DMS79 treated with DMSO at 0.1 percent for 48 hours (cell line): ENCODE results near the gene PDXDC1.
"Not testable (repeated sequence)": the region's sequence is repeated elsewhere in the genome, so short reads cannot be mapped to it uniquely, and the experiment has no call there.

Experiments used
- DNase-seq: peaks from one replicate; lab custom pipeline; 2025; lab: John Stamatoyannopoulos, UW

Gene PDXDC1

DNA sequence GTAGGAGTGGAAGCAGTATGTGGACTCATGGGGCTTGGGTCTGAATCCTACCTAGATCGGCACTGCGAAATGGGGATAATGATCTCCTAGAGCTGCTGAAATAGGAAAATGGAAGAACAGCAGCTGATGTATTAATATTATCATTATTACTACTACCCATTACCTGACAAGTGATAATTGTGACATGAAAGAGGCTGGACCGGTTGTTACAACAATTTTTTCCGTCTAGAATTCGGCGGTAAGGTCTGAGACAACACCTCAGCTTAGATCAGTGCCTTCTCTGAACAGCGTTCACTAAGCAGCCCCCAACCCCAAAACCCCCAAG, 533 bp upstream of the PDXDC1 start:
- not testable (repeated sequence) for DNase-seq

DNA sequence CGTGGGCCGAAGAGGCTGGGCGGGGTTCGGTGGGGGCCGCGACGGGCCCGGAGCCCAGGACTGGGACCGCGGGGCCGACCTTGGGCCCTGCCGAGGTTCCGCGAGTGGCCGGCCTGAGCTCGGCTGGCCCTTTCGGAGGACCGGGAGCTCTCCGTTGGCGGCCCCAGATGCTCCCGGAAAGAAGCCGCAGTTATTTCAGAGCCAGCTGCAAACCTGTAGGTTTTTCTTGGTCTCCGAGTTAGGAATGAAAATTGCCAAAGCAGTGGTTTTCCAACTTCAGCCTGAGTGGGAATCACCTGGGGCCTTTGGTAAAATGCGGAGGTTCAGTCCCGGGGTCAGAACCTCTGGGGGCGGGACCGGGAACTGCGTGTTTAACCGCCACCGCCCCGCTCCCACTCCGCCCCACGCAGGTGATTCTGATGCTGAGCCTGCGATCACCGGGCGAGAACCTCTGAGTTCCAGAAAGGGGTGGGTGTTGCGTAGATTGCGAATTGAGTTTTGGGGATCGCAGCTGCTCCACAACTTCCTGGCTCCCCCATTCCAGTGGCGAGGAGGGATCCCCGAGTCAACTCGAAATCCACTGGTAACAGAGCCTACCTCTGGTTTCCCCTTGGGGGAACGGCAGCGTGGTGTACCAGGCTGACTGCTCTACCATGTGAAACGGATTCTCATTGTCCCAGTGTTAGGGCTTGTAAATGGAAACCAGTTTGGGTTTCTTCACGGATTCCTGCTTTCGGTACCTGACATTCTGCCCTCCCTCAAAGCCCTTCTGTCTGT, 780 bp downstream of the PDXDC1 start:
- DNase-seq = peak; percentile 20

DNA sequence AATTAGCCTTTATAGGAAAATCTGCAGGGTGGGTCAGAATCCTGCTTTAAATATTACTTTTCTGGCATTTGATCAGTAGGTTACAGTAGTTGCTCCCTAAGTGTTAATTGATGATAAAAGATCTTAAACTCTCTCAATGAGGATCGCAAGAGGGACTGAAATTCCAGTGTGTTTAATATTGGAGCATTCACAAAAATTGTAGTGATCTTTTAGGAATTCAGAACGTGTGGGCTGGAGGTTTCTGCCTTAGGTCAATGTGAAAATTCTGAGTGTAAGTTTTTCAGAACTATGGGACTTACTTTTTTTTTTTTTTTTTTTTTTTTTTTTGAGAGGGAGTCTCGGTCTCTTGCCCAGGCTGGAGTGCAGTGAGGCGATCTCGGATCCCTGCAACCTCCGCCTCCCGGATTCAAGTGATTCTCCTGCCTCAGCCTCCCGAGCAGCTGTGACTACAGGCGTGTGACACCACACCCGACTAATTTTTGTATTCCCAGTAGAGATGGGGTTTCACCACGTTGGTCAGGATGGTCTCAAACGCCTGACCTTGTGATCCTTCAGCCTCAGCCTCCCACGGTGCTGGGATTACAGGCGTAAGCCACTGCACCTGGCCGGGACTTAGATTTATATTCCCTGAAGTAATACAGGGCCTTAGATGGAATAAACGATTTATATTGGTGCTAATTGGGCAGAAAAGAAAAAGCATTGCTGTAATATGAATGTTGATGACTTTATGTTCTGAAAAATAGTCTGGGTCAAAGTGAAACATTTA, 2.3 kb downstream of the PDXDC1 start:
- not testable (repeated sequence) for DNase-seq

DNA sequence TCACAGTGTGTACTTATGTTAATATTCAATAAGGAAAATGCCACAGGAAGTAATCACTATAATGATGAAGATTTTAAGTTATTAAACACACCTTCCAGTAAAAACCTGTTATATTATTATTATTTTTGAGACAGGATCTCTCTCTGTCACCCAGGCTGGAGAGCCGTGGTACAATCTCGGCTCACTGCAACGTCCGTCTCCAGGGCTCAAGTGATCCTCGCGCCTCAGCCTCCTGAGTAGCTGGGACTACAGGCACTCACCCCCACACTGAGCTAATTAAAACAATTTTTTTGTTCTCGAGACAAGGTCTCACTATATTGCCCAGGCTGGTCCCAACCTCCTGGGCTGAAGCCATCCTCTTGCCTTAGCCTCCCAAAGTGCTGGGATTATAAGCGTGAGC, 3.5 kb downstream of the PDXDC1 start:
- DNase-seq = not testable (repeated sequence)

DNA sequence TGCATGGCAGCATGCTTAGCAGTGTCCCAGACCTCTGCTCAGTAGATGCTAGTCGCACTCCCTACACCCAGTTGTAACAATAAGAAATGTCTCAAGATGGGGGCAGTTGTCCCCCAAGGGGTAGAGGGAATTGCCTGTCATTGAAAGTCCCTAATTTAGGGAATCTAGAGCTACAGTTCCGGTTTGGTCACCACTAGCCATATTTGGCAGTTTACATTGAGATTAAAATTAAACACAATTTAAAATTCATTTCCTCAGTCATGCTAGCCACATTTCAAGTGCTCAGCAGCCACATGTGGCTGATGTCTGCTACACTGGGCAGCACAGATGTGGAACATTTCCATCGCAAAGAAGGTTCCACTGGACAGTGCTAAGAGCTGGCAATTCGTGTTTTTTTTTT, 4.1 kb downstream of the PDXDC1 start:
- not testable (repeated sequence) for DNase-seq

DNA sequence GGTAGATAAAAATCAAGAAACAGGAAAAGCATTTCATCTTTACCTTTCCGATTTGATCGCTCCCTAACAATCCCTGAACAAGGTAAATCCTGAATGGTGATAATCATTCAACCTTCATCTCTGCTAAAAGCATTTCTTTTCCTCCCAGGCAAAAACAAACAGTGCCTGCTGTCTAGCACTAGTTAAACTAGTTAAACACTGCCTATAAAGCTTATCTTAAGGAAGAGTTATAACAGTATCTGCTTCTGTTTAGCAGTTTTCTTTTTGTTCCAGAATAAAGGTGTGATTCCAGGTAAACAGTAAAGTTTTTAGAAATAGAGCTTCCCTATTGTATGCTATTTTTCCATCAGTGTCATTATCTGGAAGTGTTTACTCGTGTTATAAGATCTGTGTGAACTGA, 6.4 kb downstream of the PDXDC1 start:
- not testable (repeated sequence) for DNase-seq

DNA sequence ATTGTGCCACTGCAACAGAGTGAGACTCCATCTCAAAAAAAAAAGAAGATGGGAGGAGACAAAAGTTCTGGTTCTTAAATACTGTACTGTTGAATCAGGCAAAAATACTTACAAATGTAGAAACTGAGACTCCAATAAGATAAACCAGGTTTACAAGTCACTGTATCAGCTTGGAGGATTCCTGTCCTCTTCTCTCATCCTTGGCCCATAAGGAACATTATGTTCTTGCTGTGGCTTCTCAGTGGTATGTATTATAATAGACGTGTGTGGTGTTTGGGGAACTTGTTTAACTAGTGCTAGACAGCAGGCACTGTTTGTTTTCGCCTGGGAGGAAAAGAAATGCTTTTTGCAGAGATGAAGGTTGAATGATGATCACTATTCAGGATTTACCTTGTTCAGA, 7.7 kb downstream of the PDXDC1 start:
- DNase-seq = not testable (repeated sequence)

DNA sequence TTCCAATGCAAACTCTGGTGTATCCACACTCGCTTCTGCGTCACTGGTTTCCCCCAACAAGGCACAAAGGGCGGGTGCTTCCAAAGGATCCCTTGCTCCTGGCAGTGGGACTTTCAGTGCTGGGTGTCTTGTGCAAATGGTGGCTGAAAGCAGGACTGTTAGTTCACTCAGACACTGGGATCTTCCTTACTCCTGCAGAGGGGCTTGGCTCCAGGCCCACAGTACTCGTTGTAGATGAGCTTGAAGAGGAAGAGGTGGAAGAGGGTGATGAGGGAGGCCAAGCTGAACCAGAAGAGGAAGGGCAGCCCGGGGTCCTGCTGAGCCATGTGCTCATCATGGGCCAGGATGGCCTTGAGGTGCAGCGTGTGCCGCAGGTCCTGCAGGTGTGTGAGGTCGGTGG, 13.3 kb downstream of the PDXDC1 start:
- not testable (repeated sequence) for DNase-seq

DNA sequence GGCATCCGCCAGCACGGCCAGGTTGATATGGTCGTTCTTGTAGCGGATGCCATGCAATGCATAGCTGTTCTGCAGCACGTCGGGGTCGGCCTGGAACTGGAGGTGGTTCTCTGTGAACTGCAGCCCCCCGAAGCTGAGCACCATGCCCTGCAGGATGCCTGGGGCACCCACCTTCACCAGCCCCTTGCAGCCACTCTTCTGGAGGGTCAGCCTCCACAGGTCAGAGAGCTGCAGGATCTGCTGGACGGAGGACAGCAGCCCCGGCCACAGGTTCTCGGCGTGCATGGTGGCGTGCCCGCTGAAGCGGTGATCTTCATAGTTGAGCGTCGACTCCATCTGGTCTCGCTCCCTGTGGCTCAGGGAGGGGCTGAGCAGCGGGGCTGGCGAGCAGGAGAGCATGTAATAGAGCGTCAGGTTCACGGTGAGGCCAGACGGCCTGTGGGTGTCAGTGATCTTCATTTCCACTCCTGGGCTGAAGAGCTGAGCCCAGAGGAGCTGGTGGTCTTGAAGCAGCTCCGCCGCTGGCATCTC, 13.9 kb downstream of the PDXDC1 start:
- DNase-seq = not testable (repeated sequence)

DNA sequence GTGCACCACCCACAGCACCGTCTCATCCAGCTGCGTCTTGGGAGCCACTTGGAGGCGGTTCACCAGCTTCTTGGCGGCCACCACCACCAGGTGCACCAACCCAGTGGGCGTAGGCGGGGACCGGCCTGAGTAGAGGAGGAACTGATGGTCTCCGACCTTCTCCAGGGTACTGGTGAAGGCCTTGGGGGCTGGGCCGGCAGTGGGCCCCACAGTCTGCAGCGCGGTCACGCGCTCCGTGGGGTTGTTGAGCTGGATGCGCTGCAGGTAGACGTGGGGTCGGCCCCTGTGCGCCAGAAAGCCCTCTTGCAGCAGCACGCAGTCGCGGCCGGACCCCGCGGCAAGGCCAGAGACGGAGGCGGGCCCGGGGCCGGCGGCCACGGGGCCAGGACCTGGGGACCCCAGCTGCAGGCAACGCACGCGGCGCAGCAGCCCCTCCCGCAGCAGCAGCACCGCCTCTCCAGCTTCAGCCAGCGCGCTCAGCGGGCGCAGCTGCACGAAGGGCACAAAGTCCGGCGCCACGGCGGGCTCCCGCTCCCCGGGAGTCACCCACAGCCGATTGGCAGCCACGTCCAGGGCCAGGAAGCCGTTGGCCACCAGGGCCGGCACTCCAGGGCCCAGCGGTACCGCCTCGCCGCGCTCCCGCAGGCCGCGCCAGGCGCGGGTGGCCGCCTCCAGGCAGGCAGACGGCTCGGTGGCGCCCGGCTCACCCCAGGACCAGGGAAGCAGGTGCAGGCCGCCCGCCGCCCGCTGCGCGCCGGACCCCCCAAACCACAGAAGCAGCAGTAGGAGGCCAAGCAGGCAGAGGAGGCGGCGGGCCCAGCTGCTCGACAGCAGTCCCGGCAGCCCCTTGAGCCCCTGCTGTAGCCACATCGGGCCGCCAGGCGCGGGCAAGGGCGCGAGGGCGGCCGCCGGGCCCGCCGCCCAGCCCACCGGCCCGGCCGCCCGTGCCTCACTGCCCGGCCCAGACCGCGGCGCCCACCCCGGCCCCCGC, 14.8 kb downstream of the PDXDC1 start:
- DNase-seq = not testable (repeated sequence)

DNA sequence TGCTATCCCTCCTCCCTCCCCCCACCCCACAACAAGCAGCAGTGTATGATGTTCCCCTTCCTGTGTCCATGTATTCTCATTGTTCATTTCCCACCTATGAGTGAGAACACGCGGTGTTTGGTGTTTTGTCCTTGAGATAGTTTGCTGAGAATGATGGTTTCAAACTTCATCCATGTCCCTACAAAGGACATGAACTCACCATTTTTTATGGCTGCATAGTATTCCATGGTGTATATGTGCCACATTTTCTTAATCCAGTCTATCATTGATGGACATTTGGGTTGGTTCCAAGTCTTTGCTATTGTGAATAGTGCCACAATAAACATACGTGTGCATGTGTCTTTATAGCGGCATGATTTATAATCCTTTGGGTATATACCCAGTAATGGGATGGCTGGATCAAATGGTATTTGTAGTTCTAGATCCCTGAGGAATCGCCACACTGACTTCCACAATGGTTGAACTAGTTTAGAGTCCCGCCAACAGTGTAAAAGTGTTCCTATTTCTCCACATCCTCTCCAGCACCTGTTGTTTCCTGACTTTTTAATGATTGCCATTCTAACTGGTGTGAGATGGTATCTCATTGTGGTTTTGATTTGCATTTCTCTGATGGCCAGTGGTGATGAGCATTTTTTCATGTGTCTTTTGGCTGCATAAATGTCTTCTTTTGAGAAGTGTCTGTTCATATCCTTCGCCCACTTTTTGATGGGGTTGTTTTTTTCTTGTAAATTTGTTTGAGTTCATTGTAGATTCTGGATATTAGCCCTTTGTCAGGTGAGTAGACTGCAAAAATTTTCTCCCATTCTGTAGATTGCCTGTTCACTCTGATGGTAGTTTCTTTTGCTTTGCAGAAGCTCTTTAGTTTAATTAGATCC, 18.7 kb downstream of the PDXDC1 start:
- DNase-seq = not testable (repeated sequence)

DNA sequence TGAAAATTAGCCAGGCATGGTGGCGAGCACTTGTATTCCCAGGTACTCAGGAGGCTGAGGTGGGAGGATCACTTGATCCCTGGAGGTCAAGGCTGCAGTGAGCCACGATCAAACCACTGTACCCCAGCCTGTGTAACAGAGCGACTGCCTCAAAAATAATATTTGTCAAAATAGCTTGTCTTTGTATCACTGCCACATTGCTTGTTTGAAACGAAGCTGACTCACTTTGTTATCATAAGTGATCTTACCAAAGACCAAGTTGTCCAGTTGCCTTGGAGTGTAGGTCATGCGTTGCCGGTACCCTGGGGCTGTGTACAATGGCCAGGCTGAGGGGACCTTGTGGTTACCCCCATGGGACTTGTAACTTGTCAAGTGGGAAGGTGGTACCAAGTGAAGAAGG, 21.9 kb downstream of the PDXDC1 start:
- not testable (repeated sequence) for DNase-seq

DNA sequence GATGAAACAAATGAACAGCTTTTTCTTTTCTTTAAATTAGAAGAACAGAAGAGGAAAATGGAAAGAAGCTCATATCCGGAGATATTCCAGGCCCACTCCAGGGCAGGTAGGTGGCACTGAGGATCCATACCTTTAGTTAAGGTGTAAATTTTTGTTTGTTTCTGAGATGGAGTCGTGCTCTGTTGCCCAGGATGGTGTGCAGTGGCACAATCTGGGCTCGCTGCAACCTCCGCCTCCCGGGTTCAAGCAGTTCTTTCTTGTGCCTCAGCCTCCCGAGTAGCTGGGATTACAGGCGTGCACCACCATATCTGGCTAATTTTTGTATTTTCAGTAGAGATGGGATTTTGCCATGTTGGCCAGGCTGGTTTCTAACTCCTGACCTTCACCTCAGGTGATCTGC, 23.5 kb downstream of the PDXDC1 start:
- DNase-seq = not testable (repeated sequence)

DNA sequence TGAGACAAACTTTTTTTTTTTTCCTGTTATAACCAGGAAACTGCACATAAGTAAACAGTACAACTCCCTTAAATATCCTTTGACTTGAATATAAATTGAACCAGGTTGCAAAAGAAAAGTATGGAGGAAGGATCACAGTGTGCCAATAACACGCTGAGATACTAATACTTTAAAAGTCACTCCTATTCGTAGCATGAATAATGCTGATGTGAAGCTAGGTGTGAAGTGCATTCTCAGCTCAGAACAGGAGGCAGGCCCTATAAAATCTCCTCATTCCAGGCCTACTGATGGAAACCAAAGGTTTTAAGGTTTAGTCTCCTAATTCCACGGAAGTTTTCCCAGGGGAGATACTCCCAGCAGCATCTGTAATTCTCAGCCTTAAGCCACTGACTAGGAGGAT, 25.0 kb downstream of the PDXDC1 start:
- DNase-seq = not testable (repeated sequence)

DNA sequence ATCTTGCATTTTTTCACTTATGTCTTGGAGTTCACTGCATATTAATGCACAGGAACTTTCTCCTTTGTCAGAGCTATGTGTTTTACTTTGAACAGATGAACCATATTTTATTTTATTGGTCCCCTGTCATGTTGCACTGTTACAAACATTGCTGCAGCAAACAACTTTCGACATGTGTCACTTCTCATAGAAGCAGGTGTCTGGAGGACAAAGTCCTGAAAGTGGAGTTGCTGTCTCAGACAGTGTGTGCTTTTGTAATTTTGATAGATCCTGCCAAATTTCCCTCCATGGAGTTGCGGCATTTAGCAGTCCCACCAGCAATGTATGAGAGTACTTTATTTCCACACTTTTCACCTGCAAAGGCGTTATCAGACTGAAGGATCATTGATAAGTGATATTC, 27.6 kb downstream of the PDXDC1 start:
- DNase-seq = not testable (repeated sequence)

DNA sequence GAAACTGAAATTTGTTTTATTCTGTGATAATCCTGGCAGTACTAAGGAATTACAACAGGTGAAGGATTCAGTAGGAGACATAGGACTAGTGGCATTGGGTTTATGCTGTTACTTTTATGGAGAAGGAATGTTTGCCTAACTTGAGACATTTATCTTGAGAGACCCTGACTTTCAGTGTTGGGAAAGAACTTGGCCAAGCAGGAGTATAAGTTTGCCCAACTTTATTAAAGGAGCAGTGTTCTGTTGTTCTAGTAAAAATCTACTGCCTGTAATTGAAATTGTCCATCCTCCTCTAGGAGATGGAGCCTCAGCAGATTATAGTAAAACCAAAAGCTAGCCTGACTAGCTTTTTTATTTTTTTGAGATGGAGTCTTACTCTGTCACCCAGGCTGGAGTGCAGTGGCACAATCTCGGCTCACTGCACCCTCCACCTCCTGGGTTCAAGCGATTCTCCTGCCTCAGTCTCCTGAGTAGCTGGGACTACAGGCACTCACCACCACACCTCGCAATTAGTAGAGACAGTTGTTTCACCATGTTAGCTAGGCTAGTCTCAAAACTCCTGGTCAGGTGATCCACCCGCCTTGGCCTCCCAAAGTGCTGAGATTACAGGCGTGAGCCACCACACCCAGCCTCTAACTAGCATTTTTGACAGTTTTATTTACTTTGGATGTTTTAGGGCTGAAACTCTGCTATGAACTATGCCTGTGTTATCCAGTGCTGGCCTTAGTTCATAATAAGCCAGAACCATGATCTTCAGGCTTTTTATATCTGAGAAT, 30.7 kb downstream of the PDXDC1 start:
- DNase-seq = not testable (repeated sequence)

DNA sequence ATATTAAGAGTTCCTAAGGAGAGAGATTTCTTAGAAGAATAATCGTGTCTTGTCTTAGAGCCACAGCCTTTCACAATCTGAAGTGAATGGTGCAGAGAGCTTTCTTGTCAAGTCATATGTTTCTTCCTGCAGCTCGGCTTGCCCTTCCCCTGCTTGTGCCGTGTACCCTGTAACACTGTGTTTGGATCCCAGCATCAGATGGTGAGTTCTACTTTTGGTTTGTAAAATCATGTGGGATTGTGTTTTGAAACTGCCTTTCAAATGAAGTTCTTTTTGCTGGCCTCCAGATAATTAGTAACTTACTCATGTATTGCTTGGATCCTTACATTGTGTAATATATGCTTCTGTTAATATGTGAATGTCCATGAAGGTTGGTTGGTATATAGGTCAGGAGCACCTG, 33.8 kb downstream of the PDXDC1 start:
- not testable (repeated sequence) for DNase-seq

DNA sequence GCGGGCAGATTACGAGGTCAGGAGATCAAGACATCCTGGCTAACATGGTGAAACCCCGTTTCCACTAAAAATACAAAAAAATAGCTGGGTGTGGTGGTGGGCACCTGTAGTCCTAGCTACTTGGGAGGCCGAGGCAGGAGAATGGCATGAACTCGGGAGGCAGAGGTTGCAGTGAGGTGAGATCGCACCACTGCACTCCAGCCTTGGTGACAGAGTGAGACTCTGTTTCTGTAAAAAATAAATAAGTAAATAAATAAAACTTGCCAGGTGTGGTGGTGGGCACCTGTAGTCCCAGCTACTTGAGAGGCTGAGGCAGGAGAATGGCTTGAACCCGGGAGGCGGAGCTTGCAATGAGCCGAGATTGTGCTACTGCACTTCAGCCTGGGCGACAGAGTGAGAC, 38.1 kb downstream of the PDXDC1 start:
- DNase-seq = not testable (repeated sequence)

DNA sequence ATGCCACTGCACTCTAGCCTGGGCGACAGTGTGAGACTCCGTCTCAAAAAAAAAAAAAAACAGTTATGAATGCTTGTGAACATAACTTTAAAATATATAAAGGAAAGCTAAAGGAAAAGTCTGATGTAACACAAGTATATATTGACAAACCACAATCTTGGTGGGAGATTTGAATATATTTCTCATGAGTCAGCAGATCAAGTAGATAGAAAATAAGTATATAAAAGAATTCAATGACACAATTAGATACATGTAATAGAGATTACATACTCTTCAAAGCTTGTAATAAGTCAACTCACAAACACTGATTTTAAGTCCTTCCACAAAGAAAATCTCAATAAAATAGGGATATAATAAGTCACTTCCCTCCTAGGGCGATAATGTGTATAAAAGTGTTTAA, 40.8 kb downstream of the PDXDC1 start:
- DNase-seq = not testable (repeated sequence)

DNA sequence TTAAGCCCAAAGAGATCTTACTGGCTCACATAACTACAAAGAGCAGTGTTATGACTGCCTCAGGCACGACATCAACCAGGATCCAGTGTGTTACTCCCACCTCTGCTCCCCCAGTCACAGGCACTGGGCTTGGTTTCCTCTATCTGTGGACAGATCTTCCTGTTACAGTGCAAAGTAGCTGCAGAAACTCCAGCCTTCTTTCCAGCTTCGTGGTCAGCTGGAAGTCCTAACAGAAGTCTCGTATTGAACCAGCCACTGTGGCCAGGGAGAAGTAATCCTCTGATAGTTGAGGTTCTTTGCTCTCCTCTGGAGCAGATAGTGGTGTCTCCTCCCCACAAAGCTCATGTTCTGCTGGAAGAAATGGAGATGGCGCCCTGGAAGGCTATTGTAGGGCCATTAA, 41.5 kb downstream of the PDXDC1 start:
- DNase-seq = not testable (repeated sequence)
